Activated CD4-positive, alpha-beta T cell treated with anti-CD3 and anti-CD28 coated beads, Interleukin-2, amount 50 U/mL, for 48 hours (primary cell): ENCODE data around the gene CACNB3.
A peak's percentile ranks its signal among the peaks of the same experiment; 100 is the strongest.

ENCODE experiments used
- DNase-seq, 2 experiments: peaks; one replicate each; pipeline ENCODE4 v3.0.0-alpha.2; 2020

CACNB3 gene

DNA sequence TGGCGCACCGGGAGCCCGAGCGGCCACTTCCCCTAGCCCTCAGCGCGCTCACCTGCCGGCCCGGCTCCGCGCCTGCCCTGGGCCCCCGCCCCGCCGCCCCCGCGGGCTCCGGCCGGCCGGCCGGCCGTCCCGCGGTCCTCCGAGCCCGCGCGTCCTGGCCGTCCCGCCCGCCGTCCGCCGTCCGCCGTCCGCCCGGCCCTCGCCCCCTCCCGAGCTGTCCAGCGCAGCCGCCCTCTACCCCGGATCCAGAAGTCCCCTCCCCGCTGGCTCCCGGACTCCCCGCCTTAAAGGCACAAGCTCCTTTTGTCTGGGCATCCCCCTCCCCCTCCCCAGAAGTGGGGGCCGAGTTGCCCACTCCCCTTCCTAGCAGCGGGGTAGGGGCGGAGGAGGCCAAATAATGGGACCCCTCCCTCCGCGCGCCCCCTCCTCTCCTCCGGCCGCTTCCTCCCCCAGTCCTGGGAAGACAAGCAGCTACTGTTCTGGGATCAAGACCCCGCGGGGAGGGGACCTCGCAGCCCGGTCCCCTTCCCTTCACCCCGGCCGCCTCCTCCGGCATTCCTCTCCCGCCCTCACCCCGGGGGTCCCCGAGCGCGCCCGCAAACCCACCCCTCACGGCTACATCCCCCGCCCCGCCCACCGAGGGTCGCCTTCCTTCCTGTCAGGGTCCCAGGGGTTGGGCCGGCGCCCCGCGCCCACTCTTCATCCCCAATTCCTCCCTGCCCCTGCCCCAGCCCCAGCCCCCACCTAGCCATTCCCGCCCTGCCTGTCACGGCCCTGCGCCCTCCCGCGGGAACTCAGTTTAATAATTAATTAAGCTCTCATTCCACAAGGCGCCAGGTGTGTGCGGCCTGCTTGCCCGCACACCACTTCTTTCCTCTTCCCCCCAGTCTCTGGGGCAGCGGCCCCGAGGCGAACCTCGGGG, 29.2 kb upstream of the CACNB3 start, which contains the start of gene ADCY6:
ADCY6 (minus strand) TSS at position 236 of the 922 bp plus-strand sequence. CDS start 5,655 bp downstream, outside the sequence.
- peak; percentile 19 to 20 for DNase-seq

GRCh38 chr12:48789858-48790326, 28.4 kb upstream of the CACNB3 start:
- DNase-seq, result no peak

- no peak for DNase-seq
These were observed 24.6 kb upstream of the CACNB3 start for GRCh38 chr12:48793696-48794095.

GRCh38 chr12:48794870-48795269, 23.4 kb upstream of the CACNB3 start:
- DNase-seq, result no peak

GRCh38 chr12:48795550-48796455, 22.5 kb upstream of the CACNB3 start:
- DNase-seq, result peak; percentile 68 to 72

GRCh38 chr12:48796976-48797375, 21.3 kb upstream of the CACNB3 start:
- DNase-seq, result peak in 1 of 2 experiments; percentile 27

GRCh38 chr12:48800457-48800856, 17.8 kb upstream of the CACNB3 start:
- no peak for DNase-seq

DNA sequence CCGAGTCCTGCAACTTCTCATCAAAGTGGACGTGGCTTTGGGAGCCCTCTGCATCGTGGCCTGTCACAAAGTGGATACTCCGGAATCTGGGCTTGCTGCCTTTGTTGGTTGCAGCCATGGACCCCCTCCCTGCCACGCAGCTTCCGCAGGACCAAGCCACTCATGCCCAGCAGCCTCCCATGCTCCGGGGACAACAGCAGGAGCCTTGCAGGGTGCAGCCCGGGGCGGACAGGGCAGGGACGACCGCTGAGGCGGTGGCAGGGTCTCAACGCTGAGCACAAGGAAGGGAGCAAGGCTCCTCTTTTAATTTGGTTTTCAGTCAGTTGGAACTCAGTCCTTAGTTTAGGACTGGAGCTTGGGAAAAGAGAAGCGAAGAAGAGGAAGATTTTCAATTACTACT, 17.3 kb upstream of the CACNB3 start:
- DNase-seq, result no peak

GRCh38 chr12:48803675-48804074, 14.6 kb upstream of the CACNB3 start:
- no peak for DNase-seq

- no peak for DNase-seq
These were observed 10.3 kb upstream of the CACNB3 start for GRCh38 chr12:48807981-48808380.

DNA sequence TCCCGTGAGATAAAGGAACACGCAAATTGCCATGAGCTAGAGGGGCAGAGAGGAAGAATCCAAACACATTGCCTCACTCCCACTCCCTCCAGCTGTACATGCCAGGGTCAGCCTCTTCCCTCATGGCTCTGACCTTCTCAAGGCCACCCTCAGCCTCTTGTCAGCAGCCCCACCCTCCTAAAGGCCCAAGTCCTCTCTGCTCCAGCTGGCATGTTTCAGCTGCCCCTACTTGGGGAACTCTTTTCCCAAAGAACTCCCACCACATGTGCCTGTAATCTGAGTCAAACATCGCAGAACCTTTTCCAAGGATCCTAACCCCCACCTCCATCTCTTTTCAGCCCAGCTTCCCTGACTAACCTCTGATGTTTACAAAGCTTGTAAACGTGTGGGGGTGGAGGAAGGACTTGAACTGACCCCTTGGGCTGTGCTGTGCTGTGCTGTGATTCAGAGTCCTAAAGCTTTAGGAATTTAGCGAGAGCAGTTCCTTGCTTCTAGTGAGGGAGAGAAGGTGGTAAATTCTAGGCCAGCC, 7.3 kb upstream of the CACNB3 start:
- DNase-seq, result no peak

- DNase-seq, result no peak
These were observed 6.7 kb upstream of the CACNB3 start for GRCh38 chr12:48811437-48812090.

DNA sequence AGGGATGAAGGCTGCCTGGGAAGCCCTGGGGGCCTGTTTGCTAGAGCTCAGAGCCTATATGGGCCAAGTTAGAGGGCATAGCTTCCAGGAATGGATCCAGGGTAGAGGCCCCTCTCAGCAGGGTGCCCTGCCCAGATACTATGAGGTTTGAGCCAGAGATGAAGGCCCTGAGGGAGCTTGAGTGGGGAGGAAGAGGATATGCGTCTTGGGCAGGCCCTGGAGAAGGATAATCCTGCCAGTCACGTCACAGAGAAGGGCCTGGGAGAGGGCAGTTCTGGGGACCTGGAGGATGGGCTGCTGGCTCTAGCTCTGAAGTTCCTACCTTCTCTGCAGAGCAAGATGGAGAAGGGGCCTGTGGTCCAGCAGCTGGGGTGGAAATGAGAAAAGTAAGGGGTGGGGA, 5.9 kb upstream of the CACNB3 start:
- DNase-seq, result no peak

GRCh38 chr12:48813465-48814261, 4.6 kb upstream of the CACNB3 start:
- DNase-seq, result no peak

- peak; percentile 86 to 88 for DNase-seq
These were observed 3.8 kb upstream of the CACNB3 start for GRCh38 chr12:48814262-48815125.

GRCh38 chr12:48815126-48816110, 2.9 kb upstream of the CACNB3 start:
- DNase-seq, result peak; percentile 55 to 71

DNA sequence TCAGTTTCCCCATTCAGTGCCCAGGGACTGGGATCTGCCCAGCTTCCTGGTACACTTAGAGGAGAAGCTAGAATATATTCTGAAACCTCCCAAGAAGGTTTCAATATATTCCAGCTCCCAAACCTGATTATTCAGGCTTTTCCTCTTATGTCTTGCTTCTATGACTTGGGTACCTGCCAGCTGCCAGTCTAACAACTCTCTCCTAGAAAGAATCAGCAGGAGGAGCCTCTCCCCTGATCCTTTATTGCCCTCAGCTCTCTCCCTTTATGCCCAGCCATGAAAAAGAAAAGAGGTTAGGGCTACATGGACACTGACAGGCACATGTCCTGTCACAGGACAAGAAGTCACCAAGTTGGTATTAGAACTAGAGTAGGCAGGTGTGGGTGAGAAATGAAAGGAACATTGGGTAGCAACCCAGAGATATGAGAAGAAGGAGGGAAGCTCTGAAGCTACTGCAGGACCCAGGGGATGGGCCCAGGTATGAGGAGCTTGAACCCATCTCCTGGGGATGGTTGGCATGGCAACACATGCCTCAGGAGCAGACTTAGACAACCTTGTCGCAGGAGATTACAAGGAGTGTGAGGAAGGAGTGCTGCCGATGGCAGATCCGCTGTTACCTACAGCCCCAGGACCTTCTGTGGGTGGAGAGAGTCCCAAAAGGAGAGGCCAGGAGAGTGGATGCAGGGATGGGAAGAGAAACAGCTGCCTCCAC, 2.0 kb upstream of the CACNB3 start:
- DNase-seq, result no peak

GRCh38 chr12:48818831-48819590, 715 bp downstream of the CACNB3 start:
- peak; percentile 54 to 64 for DNase-seq
